SK-N-SH (cell line): ENCODE measurements around the gene QSER1. TPM values are rescaled to one million over a fixed set of nuclear protein-coding genes. Genes with fewer than 3 reads are reported as not detected.

Experiments
- CTCF ChIA-PET: fragments of 300-600, 350-600 bp; formaldehyde crosslinking; extraction: SDS; loops from one replicate; lab custom pipeline; 2021; lab: Yijun Ruan, JAX
- POLR2A ChIA-PET: fragments of 350-600 bp; sonication (Branson Sonifier 250); formaldehyde crosslinking; extraction: SDS; loops from one replicate; lab custom pipeline; 2020; ENCODE audit warnings: antibody characterized with exemption, inconsistent platforms; lab: Yijun Ruan, JAX
- DNase-seq: peaks from one replicate; pipeline ENCODE4 v3.0.0; 2012
- H2AFZ ChIP-seq: fragments of 200-600 bp; sonication (generic); 2 replicates; pipeline ENCODE4 v1.8.1; 2016; ENCODE audit warnings: antibody characterized with exemption, mild to moderate bottlenecking, low read depth
- H3F3A ChIP-seq: fragments of 200-600 bp; sonication (generic); replicated peaks from 2 replicates; pipeline ENCODE3; 2016; ENCODE audit warnings: antibody characterized with exemption, mild to moderate bottlenecking; ENCODE audit not compliant: insufficient read depth
- H3K27ac ChIP-seq, 2 experiments: fragments of 200-500 bp in 1 of 2; fragments of 200-600 bp in 1 of 2; sonication (Bioruptor generic) in 1 of 2; sonication (generic), shearing (Covaris generic) in 1 of 2; 2 replicates each; pipeline versions ENCODE4 v1.5.1 to v1.6.1; 2014 to 2016; ENCODE audit warnings: low read depth in 2 of 2, inconsistent platforms in 1 of 2, low read length in 1 of 2, mild to moderate bottlenecking in 1 of 2, mixed read lengths in 1 of 2
- H3K27me3 ChIP-seq: fragments of 200-600 bp; sonication (generic), shearing (Covaris generic); 2 replicates; pipeline ENCODE4 v1.6.1; 2016; ENCODE audit warnings: mixed run types; ENCODE audit not compliant: insufficient read depth
- H3K36me3 ChIP-seq, 2 experiments: fragments of 200-500 bp in 1 of 2; fragments of 200-600 bp in 1 of 2; sonication (Bioruptor generic) in 1 of 2; sonication (generic) in 1 of 2; replicated peaks in 1 of 2; 2 replicates each; pipeline versions ENCODE3 to v1.5.1; 2014 to 2016; ENCODE audit warnings: low read length in 1 of 2, mild to moderate bottlenecking in 1 of 2; ENCODE audit not compliant: insufficient read depth in 2 of 2, control insufficient read depth in 1 of 2
- H3K4me1 ChIP-seq, 2 experiments: fragments of 200-500 bp in 1 of 2; fragments of 200-600 bp in 1 of 2; sonication (Bioruptor generic) in 1 of 2; sonication (generic), shearing (Covaris generic) in 1 of 2; 2 replicates each; pipeline versions ENCODE4 v1.5.1 to v1.6.1; 2014 to 2016; ENCODE audit warnings: low read depth in 1 of 2, low read length in 1 of 2, mixed run types in 1 of 2; ENCODE audit not compliant: insufficient read depth in 2 of 2, control insufficient read depth in 1 of 2
- H3K4me2 ChIP-seq: fragments of 200-600 bp; sonication (generic), shearing (Covaris generic); 2 replicates; pipeline ENCODE4 v1.6.1; 2017; ENCODE audit warnings: mixed run types
- H3K4me3 ChIP-seq, 2 experiments: fragments of 200-500 bp in 1 of 2; fragments of 200-600 bp in 1 of 2; sonication (Bioruptor generic) in 1 of 2; sonication (generic), shearing (Covaris generic) in 1 of 2; 2 replicates each; pipeline versions ENCODE4 v1.5.1 to v1.8.1; 2014 to 2016; ENCODE audit warnings: low read depth in 2 of 2, inconsistent platforms in 1 of 2, low read length in 1 of 2, mild to moderate bottlenecking in 1 of 2, mixed read lengths in 1 of 2, moderate library complexity in 1 of 2
- H3K79me2 ChIP-seq: fragments of 200-600 bp; sonication (generic); 2 replicates; pipeline ENCODE4 v1.8.1; 2017; ENCODE audit warnings: mild to moderate bottlenecking; ENCODE audit not compliant: insufficient read depth
- H3K9ac ChIP-seq: fragments of 200-600 bp; sonication (generic); 2 replicates; pipeline ENCODE4 v1.6.1; 2017; ENCODE audit warnings: mixed run types
- H3K9me2 ChIP-seq: fragments of 200-600 bp; sonication (generic); 2 replicates; pipeline ENCODE4 v1.6.1; 2017; ENCODE audit warnings: mixed run types
- H3K9me3 ChIP-seq: fragments of 200-600 bp; sonication (generic); 2 replicates; pipeline ENCODE4 v1.6.1; 2017; ENCODE audit warnings: mixed run types, mild to moderate bottlenecking, moderate library complexity
- H4K20me1 ChIP-seq: fragments of 200-600 bp; sonication (generic); 2 replicates; pipeline ENCODE4 v1.6.1; 2017; ENCODE audit warnings: mild to moderate bottlenecking, mixed run types; ENCODE audit not compliant: insufficient read depth
- ELF1 ChIP-seq: IDR thresholded peaks from 2 replicates; pipeline ENCODE4 v1.4.0; 2012
- FOSL2 ChIP-seq: IDR thresholded peaks from 2 replicates; pipeline ENCODE4 v1.4.0; 2012; ENCODE audit warnings: low read depth, mild to moderate bottlenecking, moderate library complexity, borderline replicate concordance
- FOXJ3 ChIP-seq: sonication (generic); formaldehyde crosslinking; IDR thresholded peaks from 2 replicates; pipeline ENCODE4 v1.5.1; 2020; ENCODE audit warnings: mild to moderate bottlenecking, missing genetic modification reagents
- MXI1 ChIP-seq: IDR thresholded peaks from 2 replicates; pipeline ENCODE4 v1.6.1; 2012; ENCODE audit warnings: mild to moderate bottlenecking, low read depth, low read length, improper control_type of control experiment
- NRF1 ChIP-seq: IDR thresholded peaks from 2 replicates; pipeline ENCODE4 v1.6.1; 2012; ENCODE audit warnings: low read depth, mild to moderate bottlenecking, low read length
- RAD21 ChIP-seq: IDR thresholded peaks from 2 replicates; pipeline ENCODE4 v1.6.1; 2012; ENCODE audit warnings: mild to moderate bottlenecking, low read length
- RCOR1 ChIP-seq: fragments of 150-350 bp; IDR thresholded peaks from 2 replicates; pipeline ENCODE4 v1.6.1; 2017; ENCODE audit warnings: antibody characterized with exemption, low read length
- RFX5 ChIP-seq: IDR thresholded peaks from 2 replicates; pipeline ENCODE4 v1.6.1; 2012; ENCODE audit warnings: mild to moderate bottlenecking, improper control_type of control experiment, low read length
- RXRA ChIP-seq: IDR thresholded peaks from 2 replicates; pipeline ENCODE4 v1.4.0; 2012; ENCODE audit warnings: low read depth, mild to moderate bottlenecking, borderline replicate concordance
- SIN3A ChIP-seq: IDR thresholded peaks from 2 replicates; pipeline ENCODE4 v1.6.1; 2012; ENCODE audit warnings: low read depth, mild to moderate bottlenecking, low read length, moderate library complexity, borderline replicate concordance
- SMC3 ChIP-seq: IDR thresholded peaks from 2 replicates; pipeline ENCODE4 v1.6.1; 2012; ENCODE audit warnings: low read depth, low read length, improper control_type of control experiment
- TAF1 ChIP-seq: IDR thresholded peaks from 2 replicates; pipeline ENCODE4 v1.6.1; 2012; ENCODE audit warnings: low read depth, mild to moderate bottlenecking, low read length, moderate library complexity, borderline replicate concordance
- TCF12 ChIP-seq: IDR thresholded peaks from 2 replicates; pipeline ENCODE4 v1.4.0; 2012
- TEAD4 ChIP-seq: IDR thresholded peaks from 2 replicates; pipeline ENCODE4 v1.4.0; 2012; ENCODE audit warnings: mild to moderate bottlenecking, borderline replicate concordance; ENCODE audit not compliant: insufficient read depth
- YY1 ChIP-seq: IDR thresholded peaks from 2 replicates; pipeline ENCODE4 v1.4.0; 2012; ENCODE audit warnings: low read depth, mild to moderate bottlenecking
- WGBS: methylation state at CpG from one replicate; pipeline ENCODE4 v1.1.6; 2017; ENCODE audit warnings: low lambda C conversion rate; 5-methylcytosine and 5-hydroxymethylcytosine counted together
- polyA plus RNA-seq, 3 experiments: library from polyadenylated mRNA; depleted of rRNA; stranded (reverse); fragments of >200 nt; gene quantifications; 2 replicates each; pipeline ENCODE4 v1.2.3, GENCODE V29; 2012
- TF ChIP-seq, protein P1 (sequence below): fragments of 200-600 bp; sonication (generic); IDR thresholded peaks from 2 replicates; pipeline ENCODE4 v1.6.1; 2017; ENCODE audit warnings: antibody characterized with exemption, mild to moderate bottlenecking, moderate library complexity
- TF ChIP-seq, protein P2 (sequence below): IDR thresholded peaks from 2 replicates; pipeline ENCODE4 v1.4.0; 2012; ENCODE audit warnings: low read depth, borderline replicate concordance
- TF ChIP-seq, protein P3 (sequence below): IDR thresholded peaks from 2 replicates; pipeline ENCODE4 v1.6.1; 2012; ENCODE audit warnings: mild to moderate bottlenecking, low read depth, low read length, moderate library complexity
- TF ChIP-seq, protein P4 (sequence below): IDR thresholded peaks from 2 replicates; pipeline ENCODE4; 2012
- TF ChIP-seq, protein P5 (sequence below): fragments of 150-350 bp; IDR thresholded peaks from 2 replicates; pipeline ENCODE4 v1.6.1; 2016; ENCODE audit warnings: mild to moderate bottlenecking, low read depth, low read length
- TF ChIP-seq, protein P6 (sequence below): IDR thresholded peaks from 2 replicates; pipeline ENCODE4 v1.4.0; 2012; ENCODE audit warnings: low read depth

QSER1 gene
- polyA plus RNA-seq, 1 of the 3 experiments (the other 2 are of a cell fraction): 4.2 TPM

DNA sequence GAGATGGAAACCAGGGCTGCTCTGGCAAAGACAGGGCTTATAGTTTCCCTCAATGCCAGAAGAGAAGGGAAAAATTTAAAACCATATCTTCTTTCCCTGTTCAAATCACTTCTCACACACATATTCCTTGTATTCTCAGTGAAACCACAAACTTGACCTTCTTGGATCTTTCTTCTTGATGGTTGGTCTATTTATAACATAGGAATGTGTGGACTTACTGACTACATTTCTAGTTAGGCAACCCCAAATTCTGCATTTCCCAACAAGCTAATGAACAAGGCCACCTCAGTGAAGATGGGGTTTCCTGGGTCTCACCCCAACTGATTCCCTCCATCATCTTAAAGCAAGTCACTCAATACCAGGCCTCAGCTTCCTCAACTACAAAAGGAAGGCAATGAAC lies 3.8 kb upstream of the QSER1 start (continued):
- TF ChIP-seq, protein P1, sequence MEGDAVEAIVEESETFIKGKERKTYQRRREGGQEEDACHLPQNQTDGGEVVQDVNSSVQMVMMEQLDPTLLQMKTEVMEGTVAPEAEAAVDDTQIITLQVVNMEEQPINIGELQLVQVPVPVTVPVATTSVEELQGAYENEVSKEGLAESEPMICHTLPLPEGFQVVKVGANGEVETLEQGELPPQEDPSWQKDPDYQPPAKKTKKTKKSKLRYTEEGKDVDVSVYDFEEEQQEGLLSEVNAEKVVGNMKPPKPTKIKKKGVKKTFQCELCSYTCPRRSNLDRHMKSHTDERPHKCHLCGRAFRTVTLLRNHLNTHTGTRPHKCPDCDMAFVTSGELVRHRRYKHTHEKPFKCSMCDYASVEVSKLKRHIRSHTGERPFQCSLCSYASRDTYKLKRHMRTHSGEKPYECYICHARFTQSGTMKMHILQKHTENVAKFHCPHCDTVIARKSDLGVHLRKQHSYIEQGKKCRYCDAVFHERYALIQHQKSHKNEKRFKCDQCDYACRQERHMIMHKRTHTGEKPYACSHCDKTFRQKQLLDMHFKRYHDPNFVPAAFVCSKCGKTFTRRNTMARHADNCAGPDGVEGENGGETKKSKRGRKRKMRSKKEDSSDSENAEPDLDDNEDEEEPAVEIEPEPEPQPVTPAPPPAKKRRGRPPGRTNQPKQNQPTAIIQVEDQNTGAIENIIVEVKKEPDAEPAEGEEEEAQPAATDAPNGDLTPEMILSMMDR: no peak
- TF ChIP-seq SIN3A: no peak
- TF ChIP-seq MXI1: no peak
- no peak for TF ChIP-seq ELF1
- TF ChIP-seq YY1: no peak
- TF ChIP-seq, protein P2, sequence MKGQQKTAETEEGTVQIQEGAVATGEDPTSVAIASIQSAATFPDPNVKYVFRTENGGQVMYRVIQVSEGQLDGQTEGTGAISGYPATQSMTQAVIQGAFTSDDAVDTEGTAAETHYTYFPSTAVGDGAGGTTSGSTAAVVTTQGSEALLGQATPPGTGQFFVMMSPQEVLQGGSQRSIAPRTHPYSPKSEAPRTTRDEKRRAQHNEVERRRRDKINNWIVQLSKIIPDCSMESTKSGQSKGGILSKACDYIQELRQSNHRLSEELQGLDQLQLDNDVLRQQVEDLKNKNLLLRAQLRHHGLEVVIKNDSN: no peak
- no peak for TF ChIP-seq FOSL2
- no peak for TF ChIP-seq FOXJ3
- no peak for TF ChIP-seq NRF1

DNA sequence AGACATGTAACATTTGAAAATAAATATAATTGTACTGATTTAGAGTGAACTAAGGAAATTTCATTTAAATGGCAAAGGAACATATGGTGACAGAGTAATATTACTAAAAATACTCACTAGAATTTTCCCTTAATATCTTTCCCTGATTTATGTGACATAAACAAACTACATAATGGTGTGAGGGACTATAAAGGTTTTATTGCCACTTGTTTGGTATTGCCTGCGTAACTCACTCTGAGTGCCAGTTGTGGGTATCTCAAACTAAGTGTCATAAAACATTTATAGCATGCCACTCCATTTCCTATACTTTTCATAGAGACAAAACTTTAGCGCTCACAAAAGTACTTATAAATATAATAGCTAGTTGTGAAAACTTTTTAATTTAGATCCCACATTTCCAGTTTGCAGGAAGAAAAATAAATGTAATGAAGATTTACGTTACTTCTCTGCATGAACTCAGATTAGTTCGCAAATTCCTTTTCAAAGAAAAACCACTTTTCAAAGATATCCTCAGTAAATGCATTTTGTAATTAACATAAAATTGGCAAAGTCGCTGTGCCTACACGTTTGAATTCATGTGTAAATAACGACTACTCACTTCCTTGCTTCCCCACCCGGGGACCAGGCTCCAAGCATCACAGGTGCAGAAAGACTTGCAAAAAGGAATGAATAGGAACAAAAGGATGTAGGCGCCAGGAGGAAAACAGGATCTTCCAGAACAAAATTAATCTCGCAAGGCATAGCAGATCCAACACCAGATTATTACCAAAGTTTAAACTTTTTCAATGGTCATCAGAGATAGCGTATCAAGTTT lies 1.6 kb upstream of the QSER1 start:
- Histone ChIP-seq H4K20me1 (peaks cover 6% of the 10 kb centered on the region), H2AFZ (no peak overlapping the region), H3K4me3 (peak overlapping the region in 1 of 2 experiments; percentile 81; a peak in 2 of 4 replicates), H3K36me3 (no peaks in the 10 kb centered on the region), H3K9ac (no peak overlapping the region; the same call in 1 of the 2 replicates), H3K9me2 (no peaks in the 10 kb centered on the region), H3K9me3 (no peaks in the 10 kb centered on the region), H3K27ac (no peak overlapping the region), H3K4me2 (peak overlapping the region; percentile 85; the same call in 1 of the 2 replicates), H3K27me3 (no peaks in the 10 kb centered on the region)
- TF ChIP-seq, protein P3, sequence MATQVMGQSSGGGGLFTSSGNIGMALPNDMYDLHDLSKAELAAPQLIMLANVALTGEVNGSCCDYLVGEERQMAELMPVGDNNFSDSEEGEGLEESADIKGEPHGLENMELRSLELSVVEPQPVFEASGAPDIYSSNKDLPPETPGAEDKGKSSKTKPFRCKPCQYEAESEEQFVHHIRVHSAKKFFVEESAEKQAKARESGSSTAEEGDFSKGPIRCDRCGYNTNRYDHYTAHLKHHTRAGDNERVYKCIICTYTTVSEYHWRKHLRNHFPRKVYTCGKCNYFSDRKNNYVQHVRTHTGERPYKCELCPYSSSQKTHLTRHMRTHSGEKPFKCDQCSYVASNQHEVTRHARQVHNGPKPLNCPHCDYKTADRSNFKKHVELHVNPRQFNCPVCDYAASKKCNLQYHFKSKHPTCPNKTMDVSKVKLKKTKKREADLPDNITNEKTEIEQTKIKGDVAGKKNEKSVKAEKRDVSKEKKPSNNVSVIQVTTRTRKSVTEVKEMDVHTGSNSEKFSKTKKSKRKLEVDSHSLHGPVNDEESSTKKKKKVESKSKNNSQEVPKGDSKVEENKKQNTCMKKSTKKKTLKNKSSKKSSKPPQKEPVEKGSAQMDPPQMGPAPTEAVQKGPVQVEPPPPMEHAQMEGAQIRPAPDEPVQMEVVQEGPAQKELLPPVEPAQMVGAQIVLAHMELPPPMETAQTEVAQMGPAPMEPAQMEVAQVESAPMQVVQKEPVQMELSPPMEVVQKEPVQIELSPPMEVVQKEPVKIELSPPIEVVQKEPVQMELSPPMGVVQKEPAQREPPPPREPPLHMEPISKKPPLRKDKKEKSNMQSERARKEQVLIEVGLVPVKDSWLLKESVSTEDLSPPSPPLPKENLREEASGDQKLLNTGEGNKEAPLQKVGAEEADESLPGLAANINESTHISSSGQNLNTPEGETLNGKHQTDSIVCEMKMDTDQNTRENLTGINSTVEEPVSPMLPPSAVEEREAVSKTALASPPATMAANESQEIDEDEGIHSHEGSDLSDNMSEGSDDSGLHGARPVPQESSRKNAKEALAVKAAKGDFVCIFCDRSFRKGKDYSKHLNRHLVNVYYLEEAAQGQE: no peak
- no peak for TF ChIP-seq MXI1
- no peak for TF ChIP-seq RCOR1
- TF ChIP-seq, protein P4, sequence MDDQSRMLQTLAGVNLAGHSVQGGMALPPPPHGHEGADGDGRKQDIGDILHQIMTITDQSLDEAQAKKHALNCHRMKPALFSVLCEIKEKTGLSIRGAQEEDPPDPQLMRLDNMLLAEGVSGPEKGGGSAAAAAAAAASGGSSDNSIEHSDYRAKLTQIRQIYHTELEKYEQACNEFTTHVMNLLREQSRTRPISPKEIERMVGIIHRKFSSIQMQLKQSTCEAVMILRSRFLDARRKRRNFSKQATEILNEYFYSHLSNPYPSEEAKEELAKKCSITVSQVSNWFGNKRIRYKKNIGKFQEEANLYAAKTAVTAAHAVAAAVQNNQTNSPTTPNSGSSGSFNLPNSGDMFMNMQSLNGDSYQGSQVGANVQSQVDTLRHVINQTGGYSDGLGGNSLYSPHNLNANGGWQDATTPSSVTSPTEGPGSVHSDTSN: no peak
- TF ChIP-seq, protein P5, sequence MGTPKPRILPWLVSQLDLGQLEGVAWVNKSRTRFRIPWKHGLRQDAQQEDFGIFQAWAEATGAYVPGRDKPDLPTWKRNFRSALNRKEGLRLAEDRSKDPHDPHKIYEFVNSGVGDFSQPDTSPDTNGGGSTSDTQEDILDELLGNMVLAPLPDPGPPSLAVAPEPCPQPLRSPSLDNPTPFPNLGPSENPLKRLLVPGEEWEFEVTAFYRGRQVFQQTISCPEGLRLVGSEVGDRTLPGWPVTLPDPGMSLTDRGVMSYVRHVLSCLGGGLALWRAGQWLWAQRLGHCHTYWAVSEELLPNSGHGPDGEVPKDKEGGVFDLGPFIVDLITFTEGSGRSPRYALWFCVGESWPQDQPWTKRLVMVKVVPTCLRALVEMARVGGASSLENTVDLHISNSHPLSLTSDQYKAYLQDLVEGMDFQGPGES: no peak
- no peak for TF ChIP-seq TAF1
- no peak for TF ChIP-seq TEAD4
- no peak for TF ChIP-seq RAD21
- TF ChIP-seq TCF12: no peak
- no peak for TF ChIP-seq FOXJ3
- no peak for TF ChIP-seq SMC3
- TF ChIP-seq YY1: no peak
- no peak for TF ChIP-seq RXRA
- TF ChIP-seq RFX5: no peak
- TF ChIP-seq, protein P6, sequence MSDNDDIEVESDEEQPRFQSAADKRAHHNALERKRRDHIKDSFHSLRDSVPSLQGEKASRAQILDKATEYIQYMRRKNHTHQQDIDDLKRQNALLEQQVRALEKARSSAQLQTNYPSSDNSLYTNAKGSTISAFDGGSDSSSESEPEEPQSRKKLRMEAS: no peak
- TF ChIP-seq, all 33 proteins: peak for 0
- peaks cover 9 to 22% of the 10 kb centered on the region in 2 experiments; a peak in 3 of 4 replicates for H3K4me1 ChIP-seq
- 91% methylated on average over 11 of the region's 11 CpGs for WGBS
- peaks cover 29% of the 10 kb centered on the region for H3K79me2 ChIP-seq
- DNase-seq: no peak
- H3F3A ChIP-seq: peaks cover 8% of the 10 kb centered on the region
- ChIA-PET POLR2A (no interaction called here), CTCF (no interaction called here)
